HFF-Myc (cell line): Measurements from ENCODE around the gene TRAF2.

Source experiments
- DNase-seq: peaks from one replicate; pipeline ENCODE4 v3.0.0-alpha.2; 2011; ENCODE audit warnings: low read depth; ENCODE audit errors: extremely low read depth
- H3K4me3 ChIP-seq: replicated peaks from 2 replicates; pipeline ENCODE4 v1.5.1; 2011; ENCODE audit warnings: low read depth, mild to moderate bottlenecking, control low read depth, low read length
- CTCF ChIP-seq: IDR thresholded peaks from 2 replicates; pipeline ENCODE4 v1.5.1; 2012; ENCODE audit warnings: mild to moderate bottlenecking, low read depth, low read length, control low read depth; ENCODE audit errors: missing control alignments

Gene TRAF2

GRCh38 chr9:136913701-136914438, 27.6 kb downstream of the TRAF2 start:
- DNase-seq, result no peak
- no peak for TF ChIP-seq CTCF
- no peak overlapping the region for H3K4me3 ChIP-seq

DNA sequence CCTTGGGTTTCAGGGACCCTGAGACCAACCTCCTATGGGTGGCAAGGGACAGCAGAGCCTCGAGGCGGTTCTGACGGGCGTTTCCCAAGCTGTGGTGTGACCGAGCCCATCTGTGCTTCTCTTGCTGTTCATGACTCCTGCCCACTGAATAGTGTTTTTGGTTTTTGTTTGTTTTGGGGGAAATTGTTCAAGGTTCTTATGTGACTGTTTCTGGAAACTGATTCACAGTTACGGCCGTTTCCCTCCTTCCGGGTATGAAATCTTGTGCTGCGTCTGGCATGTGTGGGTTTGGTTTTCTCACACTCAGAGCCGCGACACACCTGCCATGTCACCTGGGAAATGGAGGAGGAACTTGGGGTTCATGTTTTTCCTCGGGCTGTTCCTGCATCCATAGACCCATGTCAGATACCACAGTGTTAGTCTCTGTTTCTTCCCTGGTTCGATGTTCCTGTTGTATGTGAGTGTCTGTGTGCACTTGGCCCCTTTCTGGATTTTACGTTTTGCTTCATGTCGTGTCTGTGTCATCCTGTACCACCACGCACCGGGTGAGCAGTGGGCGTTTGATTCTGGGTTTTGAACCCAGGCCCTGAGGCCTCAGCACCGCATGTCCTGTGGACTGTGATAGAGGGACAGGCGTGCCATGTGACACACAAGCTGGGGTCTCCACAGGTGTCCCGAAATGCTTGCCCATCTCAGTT, 29.5 kb downstream of the TRAF2 start:
- H3K4me3 ChIP-seq, result no peak overlapping the region
- TF ChIP-seq CTCF, result no peak
- no peak for DNase-seq

DNA sequence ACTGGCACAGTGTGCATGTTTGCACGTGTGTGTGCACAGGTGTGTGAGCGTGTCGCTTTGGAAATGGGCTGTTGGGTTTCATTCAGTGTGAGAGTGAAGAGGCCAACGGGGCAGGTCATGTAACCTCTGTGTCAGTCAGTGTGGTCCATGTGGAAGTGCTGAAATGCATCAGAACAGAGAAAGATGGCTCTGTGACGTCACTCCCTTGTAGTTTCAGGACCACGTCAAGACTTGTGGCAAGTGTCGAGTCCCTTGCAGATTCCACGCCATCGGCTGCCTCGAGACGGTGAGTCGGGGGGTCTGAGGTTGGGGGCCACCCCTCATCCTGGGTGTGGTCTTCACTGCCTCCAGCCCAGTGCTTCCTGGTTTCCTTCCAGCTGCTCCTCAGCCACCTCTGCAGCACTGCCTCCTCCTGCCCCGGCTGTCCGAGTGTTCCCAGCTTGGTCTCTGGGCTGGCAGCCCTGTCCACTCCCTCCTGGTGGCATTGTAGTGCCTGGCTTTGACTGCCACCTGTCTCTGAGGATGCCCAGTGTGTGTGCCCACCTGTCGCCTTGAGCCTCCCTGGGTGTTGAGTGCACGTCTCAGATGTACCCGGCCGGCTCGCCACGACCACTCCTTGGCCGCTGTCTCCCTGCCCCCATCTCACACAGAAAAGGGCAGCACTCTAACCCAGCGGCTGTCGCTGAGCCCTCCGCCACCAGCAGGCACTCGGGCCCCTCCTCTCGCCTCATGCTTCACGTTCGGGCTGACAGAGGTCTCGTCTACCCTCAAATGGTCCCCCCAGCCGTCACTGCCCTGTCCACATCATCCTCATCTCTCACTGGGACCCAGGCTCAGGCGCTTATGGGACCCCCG, 30.2 kb downstream of the TRAF2 start:
- TF ChIP-seq CTCF, result no peak
- H3K4me3 ChIP-seq, result no peak overlapping the region
- no peak for DNase-seq

DNA sequence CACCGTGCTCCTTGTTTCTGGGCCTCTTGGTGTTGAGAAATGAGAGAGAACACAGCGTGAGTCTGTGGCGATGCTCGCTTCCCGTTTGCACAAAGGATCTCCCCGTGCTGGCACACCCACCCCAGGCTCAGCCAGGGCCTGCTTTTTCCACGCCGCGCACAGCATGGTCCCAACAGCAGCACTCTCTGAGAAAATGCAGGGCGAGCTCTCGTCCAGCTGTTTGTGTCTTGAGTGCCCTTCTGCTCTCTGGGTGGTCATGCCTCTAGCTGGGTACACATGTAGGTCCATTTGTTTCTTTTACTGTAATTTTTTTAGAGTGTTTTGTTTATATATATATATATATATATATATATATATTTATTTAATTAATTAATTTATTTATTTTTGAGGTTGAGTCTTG, 31.6 kb downstream of the TRAF2 start:
- no peak for DNase-seq
- TF ChIP-seq CTCF, result no peak
- no peak overlapping the region for H3K4me3 ChIP-seq

DNA sequence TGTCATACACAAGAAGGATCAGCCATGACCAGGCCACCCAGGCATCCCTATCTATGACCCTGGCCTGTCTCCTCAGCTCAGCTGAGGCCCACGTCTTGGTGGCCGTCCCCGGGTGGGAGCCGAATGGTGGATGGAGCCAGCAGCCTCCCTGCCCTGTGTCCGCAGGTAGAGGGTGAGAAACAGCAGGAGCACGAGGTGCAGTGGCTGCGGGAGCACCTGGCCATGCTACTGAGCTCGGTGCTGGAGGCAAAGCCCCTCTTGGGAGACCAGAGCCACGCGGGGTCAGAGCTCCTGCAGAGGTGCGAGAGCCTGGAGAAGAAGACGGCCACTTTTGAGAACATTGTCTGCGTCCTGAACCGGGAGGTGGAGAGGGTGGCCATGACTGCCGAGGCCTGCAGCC, 33.8 kb downstream of the TRAF2 start:
- no peak for TF ChIP-seq CTCF

GRCh38 chr9:136920734-136921231, 34.5 kb downstream of the TRAF2 start:
- DNase-seq, result no peak
- H3K4me3 ChIP-seq, result no peak overlapping the region
- no peak for TF ChIP-seq CTCF

More for the DNA sequence above, 33.8 kb downstream of the TRAF2 start:
- H3K4me3 ChIP-seq, result no peak overlapping the region
- no peak for DNase-seq
